RPMI8226 (cell line): ENCODE data around the gene FXYD6.
A peak's percentile ranks its signal among the peaks of the same experiment; 100 is the strongest.
"Not testable (repeated sequence)": the region's sequence is repeated elsewhere in the genome, so short reads cannot be mapped to it uniquely, and the experiment has no call there.

Experiments used
- DNase-seq: peaks from one replicate; pipeline ENCODE4 v3.0.0-alpha.2; 2015

Gene FXYD6

GRCh38 chr11:117868088-117868487 is 8.4 kb downstream of the FXYD6 start:
- no peak for DNase-seq

DNA sequence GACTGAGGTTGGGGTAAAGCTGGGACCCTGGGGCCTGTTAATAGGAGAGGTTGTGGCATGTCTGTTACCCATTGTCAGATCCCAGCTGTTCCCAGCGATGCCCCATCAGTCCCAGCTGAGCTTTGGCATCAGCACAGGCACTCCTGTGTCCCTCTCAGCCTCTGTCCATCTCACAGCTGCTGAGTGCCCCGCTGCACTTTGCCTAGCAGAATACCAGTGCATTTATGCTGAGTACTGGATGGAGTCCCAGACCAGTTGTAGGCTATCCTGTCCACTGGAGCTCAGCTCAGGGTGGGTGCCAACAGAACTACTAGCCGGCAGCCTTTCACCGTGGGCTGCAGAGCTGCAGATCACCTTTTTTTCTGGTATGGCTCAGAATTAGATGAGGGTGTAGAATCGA is 9.9 kb downstream of the FXYD6 start:
- DNase-seq = no peak

- DNase-seq = not testable (repeated sequence)
Measured at GRCh38 chr11:117865546-117865945, 10.9 kb downstream of the FXYD6 start.

- no peak for DNase-seq
Measured at GRCh38 chr11:117863383-117863782, 13.1 kb downstream of the FXYD6 start.

GRCh38 chr11:117862753-117863152 is 13.7 kb downstream of the FXYD6 start:
- no peak for DNase-seq

DNA sequence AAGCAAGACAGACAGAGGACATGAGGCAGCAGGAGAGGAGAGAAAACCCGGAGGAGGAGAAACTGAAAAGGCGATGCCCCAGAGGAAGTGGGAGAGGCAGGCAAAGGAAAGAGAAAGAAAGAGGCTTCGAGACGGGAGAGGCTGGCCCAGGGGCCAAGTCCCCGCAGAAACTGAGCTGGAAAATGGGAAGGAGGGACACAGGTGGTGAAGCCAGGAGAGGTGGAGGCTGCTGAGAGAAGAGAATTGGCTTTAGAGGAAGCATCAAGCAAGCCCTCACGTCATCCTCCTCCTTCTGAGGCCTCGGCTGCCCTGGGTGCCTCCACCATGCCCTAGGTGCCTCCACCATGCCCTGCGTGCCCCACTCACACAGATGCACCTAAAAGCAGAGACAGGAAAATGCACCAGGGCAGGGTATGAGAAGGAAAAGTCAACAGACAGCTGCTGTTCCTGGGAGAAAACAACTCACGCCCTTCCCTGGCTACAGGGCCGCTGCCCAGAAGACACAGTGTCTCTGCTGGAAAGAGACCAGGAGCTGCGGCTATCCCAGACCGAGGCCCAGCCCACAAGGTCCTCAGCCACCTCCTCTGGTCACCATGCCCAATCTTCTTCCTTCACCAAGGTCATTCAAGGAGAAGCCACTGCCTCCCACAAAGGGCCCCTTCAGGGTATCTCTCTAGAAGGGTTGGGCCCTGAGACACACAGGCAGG is 14.3 kb downstream of the FXYD6 start:
- no peak for DNase-seq

GRCh38 chr11:117861151-117862018 is 15.1 kb downstream of the FXYD6 start:
- no peak for DNase-seq

- DNase-seq = no peak
Measured at GRCh38 chr11:117860139-117860538, 16.3 kb downstream of the FXYD6 start.

DNA sequence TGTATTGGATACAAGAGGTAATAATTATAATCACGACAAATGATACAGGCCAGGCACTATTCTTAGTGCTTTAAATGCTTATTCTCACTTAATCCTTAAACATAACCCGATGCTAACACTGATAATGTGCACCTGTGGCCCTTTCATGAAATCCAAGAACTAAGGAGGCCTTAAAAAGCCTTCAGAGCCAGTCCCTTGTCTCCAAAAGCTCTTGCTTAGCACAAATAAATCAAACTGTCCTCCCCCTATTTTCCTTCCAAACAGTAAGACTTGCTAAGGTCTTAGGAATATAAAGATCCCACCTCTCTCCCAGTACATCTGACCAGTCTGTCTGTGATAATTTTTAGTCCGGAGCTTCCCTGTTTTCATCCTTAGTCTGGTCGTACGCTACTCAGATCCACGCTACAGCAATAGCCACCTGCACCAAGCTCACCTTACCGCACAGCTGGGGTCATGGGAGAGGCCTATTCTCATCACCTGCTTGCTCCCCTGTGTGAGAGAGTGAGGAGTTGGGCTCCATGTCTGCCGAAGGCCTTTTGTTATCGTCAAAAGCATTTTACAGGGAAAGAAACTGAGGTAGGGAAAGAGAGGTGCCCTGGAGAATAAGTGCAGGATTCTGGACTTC is 16.9 kb downstream of the FXYD6 start:
- DNase-seq = no peak

DNA sequence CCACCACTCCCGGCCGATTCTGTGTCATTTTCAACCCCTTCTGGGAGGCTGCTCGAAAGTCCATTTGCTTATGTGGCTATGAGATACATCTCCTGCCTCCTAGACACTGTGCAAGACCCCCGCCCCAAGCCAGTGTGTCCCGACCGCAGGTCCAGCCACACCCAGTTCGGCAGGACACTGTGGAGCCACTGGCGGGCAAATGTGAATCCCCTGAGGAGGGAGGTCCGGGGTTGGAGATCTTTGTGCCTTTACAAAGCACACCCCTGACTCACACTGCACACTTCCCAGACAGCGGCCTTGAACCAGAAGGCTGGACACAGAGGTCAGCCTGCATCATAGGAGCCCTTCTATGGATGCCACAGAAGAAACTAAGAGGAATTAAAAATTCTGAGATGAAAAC is 17.4 kb downstream of the FXYD6 start:
- no peak for DNase-seq

DNA sequence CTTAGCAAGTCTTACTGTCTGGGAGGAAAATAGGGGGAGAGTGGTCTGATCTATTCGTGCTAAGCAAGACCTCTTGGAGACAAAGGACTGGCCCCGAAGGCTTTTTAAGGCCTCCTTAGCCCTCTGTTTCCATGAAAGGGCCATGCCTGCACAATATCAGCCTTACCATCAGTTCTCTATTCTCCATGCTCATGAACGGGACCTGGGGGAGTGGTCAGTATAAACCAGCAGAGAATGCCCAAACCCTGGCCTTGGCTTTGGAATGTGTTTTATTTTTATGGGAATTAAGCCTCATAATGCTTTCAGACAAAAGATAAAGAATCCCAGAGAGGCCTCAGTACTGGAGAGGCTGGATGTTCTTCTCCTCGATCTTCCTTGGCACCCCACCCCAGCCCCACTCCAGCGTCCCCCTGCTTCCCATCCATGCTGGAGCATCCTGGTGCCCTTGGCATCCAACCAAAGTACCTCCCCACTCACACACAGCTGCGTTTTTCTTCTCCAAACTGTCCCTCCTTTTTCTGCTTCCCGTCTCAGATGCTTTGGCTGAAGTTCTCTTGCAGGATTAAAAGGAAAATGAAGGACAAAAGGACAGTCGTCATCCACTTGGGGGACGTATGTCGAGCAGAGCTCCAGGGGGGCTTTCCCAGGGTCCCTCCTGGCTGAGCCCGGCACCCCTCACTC is 18.6 kb downstream of the FXYD6 start:
- no peak for DNase-seq

GRCh38 chr11:117855912-117856651 is 20.4 kb downstream of the FXYD6 start:
- DNase-seq = no peak

GRCh38 chr11:117855186-117855845 is 21.1 kb downstream of the FXYD6 start:
- DNase-seq = no peak

DNA sequence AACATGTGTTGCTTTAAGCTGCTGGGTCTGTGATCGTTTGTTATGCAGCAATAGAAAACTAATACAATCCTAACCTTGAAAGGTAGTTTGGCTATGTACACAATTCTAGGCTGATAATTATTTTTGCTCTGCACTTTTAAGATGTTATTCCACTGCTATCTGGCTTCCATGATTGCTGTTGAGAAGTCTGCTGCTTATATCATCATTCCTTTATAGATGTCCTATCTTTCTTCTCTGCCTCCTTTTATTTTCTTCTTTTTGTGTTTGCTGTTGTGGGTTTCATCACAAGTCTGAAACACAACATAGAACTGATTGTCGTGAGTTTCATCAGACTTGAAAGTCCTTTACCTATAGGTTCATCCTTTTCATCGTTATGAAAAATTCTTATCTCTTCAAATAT is 24.1 kb downstream of the FXYD6 start:
- no peak for DNase-seq

GRCh38 chr11:117851852-117852251 is 24.6 kb downstream of the FXYD6 start:
- DNase-seq = no peak

GRCh38 chr11:117851106-117851505 is 25.4 kb downstream of the FXYD6 start:
- peak; percentile 14 for DNase-seq

- DNase-seq = no peak
Measured at GRCh38 chr11:117849781-117850414, 26.6 kb downstream of the FXYD6 start.

- DNase-seq = peak; percentile 76
Measured at GRCh38 chr11:117843666-117844484, 32.6 kb downstream of the FXYD6 start.

- no peak for DNase-seq
Measured at GRCh38 chr11:117842131-117842941, 34.1 kb downstream of the FXYD6 start.
